Stimulated activated memory B cell treated with anti-CD40 and anti-IgM and Interleukin-4, amounts not matched to agents 10 μg/mL and 1 μg/mL and 100 μg/mL, for 72 hours (primary cell): ENCODE data around the gene BHLHE41.

Source experiments
- ATAC-seq: fragments of 150-1000 bp; cut with Tn5 transposase; 2 replicates; pipeline ENCODE4 v1.10.0; 2021
- H3K27ac Mint-ChIP-seq: one replicate; pipeline ENCODE4 v1.8.0; 2022; ENCODE audit warnings: mild to moderate bottlenecking, mixed read lengths
- H3K27me3 Mint-ChIP-seq: one replicate; pipeline ENCODE4 v1.8.0; 2022; ENCODE audit warnings: mixed read lengths
- H3K36me3 Mint-ChIP-seq: one replicate; pipeline ENCODE4 v1.8.0; 2022; ENCODE audit warnings: mixed read lengths
- H3K4me1 Mint-ChIP-seq: one replicate; pipeline ENCODE4 v1.8.0; 2022; ENCODE audit warnings: mixed read lengths
- H3K4me3 Mint-ChIP-seq: one replicate; pipeline ENCODE4 v1.8.0; 2022; ENCODE audit warnings: mild to moderate bottlenecking, moderate library complexity, mixed read lengths
- H3K9me3 Mint-ChIP-seq: one replicate; pipeline ENCODE4 v1.8.0; 2022; ENCODE audit warnings: mixed read lengths

Gene BHLHE41

GRCh38 chr12:26112703-26113147, 12.1 kb downstream of the BHLHE41 start:
- H3K4me3 Mint-ChIP-seq, result peak overlapping the region; percentile 2
- H3K9me3 Mint-ChIP-seq, result no peaks in the 10 kb centered on the region
- no peak for ATAC-seq
- no peaks in the 10 kb centered on the region for H3K36me3 Mint-ChIP-seq
- H3K4me1 Mint-ChIP-seq, result peaks cover 42% of the 10 kb centered on the region
- H3K27me3 Mint-ChIP-seq, result no peaks in the 10 kb centered on the region
- peak overlapping the region; percentile 92 for H3K27ac Mint-ChIP-seq

DNA sequence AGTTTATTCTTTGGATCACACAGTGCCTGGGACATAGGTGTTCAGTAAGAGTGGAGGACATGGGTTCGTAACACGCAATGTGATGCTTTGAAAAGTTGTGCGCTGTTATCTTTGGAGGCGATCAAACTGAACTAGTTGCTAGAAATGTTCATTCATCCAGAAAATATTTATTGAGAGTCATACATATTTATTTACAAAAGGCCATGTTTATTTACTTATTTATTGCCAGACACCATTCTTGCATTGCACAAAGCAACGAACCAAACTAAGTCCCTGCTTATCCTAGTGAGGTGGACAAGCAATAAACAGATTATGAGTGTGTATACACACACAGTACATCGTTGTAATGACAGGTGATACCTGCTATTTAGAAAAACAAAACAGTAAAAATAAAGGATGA, 12.6 kb downstream of the BHLHE41 start:
- ATAC-seq, result no peak
- no peaks in the 10 kb centered on the region for H3K27me3 Mint-ChIP-seq
- H3K36me3 Mint-ChIP-seq, result no peaks in the 10 kb centered on the region
- no peaks in the 10 kb centered on the region for H3K9me3 Mint-ChIP-seq
- no peak overlapping the region for H3K4me3 Mint-ChIP-seq
- H3K27ac Mint-ChIP-seq, result no peak overlapping the region
- H3K4me1 Mint-ChIP-seq, result peaks cover 37% of the 10 kb centered on the region

DNA sequence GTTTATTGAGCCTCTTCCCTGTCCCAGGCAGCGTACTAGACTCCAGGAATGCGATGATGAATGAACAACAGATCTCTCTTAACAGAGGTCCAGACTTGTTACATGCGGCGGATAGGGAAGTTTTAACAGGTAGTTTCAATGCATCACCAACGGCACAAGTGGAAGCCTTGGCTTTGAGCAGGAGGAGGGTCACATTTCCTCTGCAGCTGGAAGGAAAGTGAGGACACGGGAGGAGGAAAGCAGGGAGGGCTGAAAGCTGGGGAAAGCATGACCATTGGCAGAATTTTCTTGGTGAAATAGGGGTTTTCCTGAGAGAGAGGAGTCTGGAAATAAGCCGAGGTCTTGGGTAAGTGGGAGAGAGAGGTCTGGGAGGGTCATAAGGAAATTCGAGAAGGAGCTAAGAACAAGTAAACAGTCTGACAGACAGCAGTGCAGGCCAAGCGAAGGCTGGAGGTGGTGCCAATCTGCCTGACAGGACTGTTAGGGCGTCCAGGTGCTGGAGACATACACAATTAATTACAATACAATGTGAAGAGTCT, 15.4 kb downstream of the BHLHE41 start:
- Mint-ChIP-seq H3K9me3 (no peaks in the 10 kb centered on the region), H3K36me3 (no peaks in the 10 kb centered on the region), H3K27me3 (no peaks in the 10 kb centered on the region), H3K4me3 (no peak overlapping the region), H3K27ac (peak overlapping the region; percentile 5), H3K4me1 (peaks cover 22% of the 10 kb centered on the region)
- ATAC-seq, result no peak

DNA sequence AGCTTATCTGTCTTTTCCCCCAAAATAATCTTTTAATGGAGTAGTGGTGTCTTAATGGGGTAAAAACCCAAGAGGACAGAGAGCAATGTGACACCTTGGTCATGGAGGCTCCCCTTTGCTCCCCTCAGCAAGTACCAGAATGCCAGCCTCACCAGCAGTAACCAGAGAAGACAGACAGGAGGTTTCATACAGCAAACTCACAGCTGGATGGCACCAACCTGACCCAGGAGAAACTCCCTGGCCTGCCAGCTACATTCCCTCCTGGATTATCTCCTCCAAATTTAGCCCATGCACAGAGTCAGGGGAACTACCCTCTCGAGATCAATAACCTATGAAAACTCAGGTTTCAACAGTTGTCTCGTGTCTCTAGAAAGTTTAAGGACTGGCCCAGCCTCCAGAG, 15.9 kb downstream of the BHLHE41 start:
- Mint-ChIP-seq H3K4me3 (no peak overlapping the region), H3K27ac (peak overlapping the region; percentile 5), H3K27me3 (no peaks in the 10 kb centered on the region), H3K9me3 (no peaks in the 10 kb centered on the region), H3K36me3 (no peaks in the 10 kb centered on the region), H3K4me1 (peaks cover 18% of the 10 kb centered on the region)
- ATAC-seq, result no peak

GRCh38 chr12:26106347-26106746, 18.5 kb downstream of the BHLHE41 start:
- Mint-ChIP-seq H3K27me3 (no peaks in the 10 kb centered on the region), H3K27ac (no peak overlapping the region), H3K9me3 (no peaks in the 10 kb centered on the region)

DNA sequence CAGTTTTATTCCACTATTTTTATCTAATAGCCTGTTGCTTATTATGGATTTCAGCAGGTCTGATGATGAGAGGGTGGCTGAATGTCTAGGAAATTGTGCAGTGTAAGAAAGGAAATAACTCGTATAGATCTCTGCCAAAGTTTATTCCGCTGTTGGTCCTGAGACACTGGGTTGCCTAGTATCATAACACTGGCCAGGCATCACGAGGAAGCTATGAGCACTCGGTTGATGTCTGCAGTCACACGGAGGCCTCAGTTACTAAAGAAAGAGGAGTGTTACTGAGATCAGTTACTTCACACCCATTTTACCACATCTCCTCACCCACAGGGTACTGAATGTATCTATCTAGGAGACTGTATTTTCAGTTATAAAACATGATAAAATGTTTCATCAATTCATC, 21.9 kb downstream of the BHLHE41 start:
- H3K4me3 Mint-ChIP-seq, result no peak overlapping the region
- H3K36me3 Mint-ChIP-seq, result no peaks in the 10 kb centered on the region
- no peak for ATAC-seq
- no peaks in the 10 kb centered on the region for H3K9me3 Mint-ChIP-seq
- H3K27ac Mint-ChIP-seq, result no peak overlapping the region
- H3K4me1 Mint-ChIP-seq, result no peaks in the 10 kb centered on the region
- no peaks in the 10 kb centered on the region for H3K27me3 Mint-ChIP-seq

More at GRCh38 chr12:26106347-26106746, 18.5 kb downstream of the BHLHE41 start:
- H3K4me3 Mint-ChIP-seq, result no peak overlapping the region
- no peaks in the 10 kb centered on the region for H3K36me3 Mint-ChIP-seq
- H3K4me1 Mint-ChIP-seq, result no peaks in the 10 kb centered on the region
- ATAC-seq, result no peak

DNA sequence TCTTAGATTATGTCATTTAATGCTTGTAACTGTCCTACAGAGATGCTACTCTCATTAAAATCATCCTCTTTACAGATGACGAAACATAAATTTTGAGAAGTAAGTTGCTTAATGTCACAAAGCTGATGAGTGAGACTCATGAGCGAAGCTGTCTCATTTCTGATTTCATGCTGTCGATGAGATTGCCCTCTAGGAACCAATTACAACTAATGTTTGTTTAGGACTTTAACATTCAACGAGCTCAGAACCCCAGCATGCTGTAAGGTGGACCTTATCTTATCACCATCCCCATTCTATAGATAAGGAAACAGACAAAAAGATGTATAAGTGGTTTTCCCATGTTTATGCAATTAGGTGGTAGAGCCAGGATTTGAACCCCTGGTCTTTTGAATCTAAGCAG, 23.1 kb downstream of the BHLHE41 start:
- Mint-ChIP-seq H3K36me3 (no peaks in the 10 kb centered on the region), H3K4me1 (no peaks in the 10 kb centered on the region), H3K4me3 (no peak overlapping the region), H3K27me3 (no peaks in the 10 kb centered on the region), H3K27ac (no peak overlapping the region), H3K9me3 (no peaks in the 10 kb centered on the region)
- ATAC-seq, result no peak

- H3K27me3 Mint-ChIP-seq, result no peaks in the 10 kb centered on the region
- ATAC-seq, result no peak
- no peak overlapping the region for H3K27ac Mint-ChIP-seq
- no peaks in the 10 kb centered on the region for H3K4me1 Mint-ChIP-seq
- no peaks in the 10 kb centered on the region for H3K36me3 Mint-ChIP-seq
- no peak overlapping the region for H3K4me3 Mint-ChIP-seq
- H3K9me3 Mint-ChIP-seq, result no peaks in the 10 kb centered on the region
Observed at GRCh38 chr12:26101350-26101734, 23.5 kb downstream of the BHLHE41 start.

DNA sequence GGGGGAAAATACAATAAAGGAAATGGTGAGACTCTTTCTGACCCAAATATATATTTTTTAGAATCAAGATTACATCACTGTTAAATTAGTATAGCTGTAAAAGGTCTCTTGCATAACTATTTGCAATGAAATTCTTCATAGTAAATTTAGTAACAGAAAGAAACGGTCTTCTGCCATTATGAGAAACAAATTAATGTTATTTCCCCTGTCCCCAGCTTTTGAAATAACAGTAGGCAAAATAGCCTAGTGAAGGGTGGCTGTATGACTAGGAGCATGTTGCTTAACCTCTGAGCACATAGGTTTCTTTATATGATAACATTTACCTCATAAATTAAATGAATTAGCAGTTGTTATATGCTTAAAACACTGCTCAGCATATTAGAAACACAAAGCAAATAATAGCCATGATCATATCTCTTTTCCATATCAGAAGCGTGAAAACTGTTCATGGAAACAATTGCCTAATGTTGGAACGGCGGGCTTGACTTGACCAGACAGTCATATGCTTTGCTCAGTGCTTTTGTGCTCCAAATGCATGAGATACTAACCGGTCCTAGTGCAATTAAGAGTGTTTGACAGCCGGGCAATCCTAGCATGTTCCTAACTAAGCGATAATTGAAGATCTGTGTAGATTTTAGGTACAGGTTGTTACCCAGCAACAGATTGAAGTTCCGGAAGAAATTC, 24.0 kb downstream of the BHLHE41 start:
- Mint-ChIP-seq H3K4me3 (no peak overlapping the region), H3K9me3 (no peaks in the 10 kb centered on the region), H3K27ac (no peak overlapping the region), H3K36me3 (no peaks in the 10 kb centered on the region), H3K27me3 (no peaks in the 10 kb centered on the region), H3K4me1 (no peaks in the 10 kb centered on the region)
- no peak for ATAC-seq

GRCh38 chr12:26097046-26097878, 27.6 kb downstream of the BHLHE41 start:
- no peaks in the 10 kb centered on the region for H3K9me3 Mint-ChIP-seq
- no peak overlapping the region for H3K27ac Mint-ChIP-seq
- peak; percentile 78 for ATAC-seq
- H3K27me3 Mint-ChIP-seq, result no peaks in the 10 kb centered on the region
- no peak overlapping the region for H3K4me3 Mint-ChIP-seq
- H3K36me3 Mint-ChIP-seq, result no peaks in the 10 kb centered on the region
- no peaks in the 10 kb centered on the region for H3K4me1 Mint-ChIP-seq

DNA sequence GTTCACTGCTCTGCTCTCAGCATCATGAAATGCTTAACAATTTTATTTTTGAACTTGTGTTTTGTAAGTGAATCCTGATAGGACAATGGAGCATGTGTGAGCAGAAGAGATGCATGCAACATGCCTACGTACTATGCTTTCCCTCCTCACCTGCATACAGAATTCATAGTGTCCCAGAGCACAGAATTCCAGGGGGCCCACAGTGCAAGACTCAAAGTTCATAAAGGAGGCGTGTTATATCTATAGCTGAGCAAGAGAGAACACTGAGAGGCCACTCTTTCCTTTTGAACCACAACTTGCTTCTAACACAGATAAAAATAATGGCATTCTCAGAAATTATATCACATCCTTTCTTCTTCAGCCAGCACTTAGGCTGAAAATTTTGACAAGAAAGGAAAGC, 28.8 kb downstream of the BHLHE41 start:
- Mint-ChIP-seq H3K9me3 (no peaks in the 10 kb centered on the region), H3K4me3 (no peak overlapping the region), H3K4me1 (no peaks in the 10 kb centered on the region), H3K36me3 (no peaks in the 10 kb centered on the region), H3K27ac (no peak overlapping the region), H3K27me3 (no peaks in the 10 kb centered on the region)
- ATAC-seq, result no peak

DNA sequence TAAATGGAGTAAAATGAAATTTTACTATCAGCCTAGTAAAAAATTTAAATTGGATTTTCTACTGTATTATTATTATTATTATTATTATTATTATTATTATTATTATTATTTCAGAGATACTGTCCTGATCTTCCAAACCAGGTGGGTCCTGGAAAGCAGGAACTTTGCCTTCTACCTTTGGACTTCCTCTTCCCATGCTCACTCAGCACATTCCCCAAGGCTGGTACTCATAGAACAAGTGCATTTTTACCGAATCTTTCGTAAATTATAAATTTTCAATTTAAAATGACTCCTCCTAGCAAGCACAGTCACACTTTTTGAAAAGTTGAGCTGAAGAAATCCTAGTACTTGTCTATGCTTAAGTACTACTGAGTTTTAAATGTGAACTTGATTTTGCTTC, 29.7 kb downstream of the BHLHE41 start:
- Mint-ChIP-seq H3K36me3 (no peaks in the 10 kb centered on the region), H3K4me1 (no peaks in the 10 kb centered on the region), H3K4me3 (no peak overlapping the region), H3K27ac (no peak overlapping the region), H3K9me3 (no peaks in the 10 kb centered on the region), H3K27me3 (no peaks in the 10 kb centered on the region)
- ATAC-seq, result no peak

DNA sequence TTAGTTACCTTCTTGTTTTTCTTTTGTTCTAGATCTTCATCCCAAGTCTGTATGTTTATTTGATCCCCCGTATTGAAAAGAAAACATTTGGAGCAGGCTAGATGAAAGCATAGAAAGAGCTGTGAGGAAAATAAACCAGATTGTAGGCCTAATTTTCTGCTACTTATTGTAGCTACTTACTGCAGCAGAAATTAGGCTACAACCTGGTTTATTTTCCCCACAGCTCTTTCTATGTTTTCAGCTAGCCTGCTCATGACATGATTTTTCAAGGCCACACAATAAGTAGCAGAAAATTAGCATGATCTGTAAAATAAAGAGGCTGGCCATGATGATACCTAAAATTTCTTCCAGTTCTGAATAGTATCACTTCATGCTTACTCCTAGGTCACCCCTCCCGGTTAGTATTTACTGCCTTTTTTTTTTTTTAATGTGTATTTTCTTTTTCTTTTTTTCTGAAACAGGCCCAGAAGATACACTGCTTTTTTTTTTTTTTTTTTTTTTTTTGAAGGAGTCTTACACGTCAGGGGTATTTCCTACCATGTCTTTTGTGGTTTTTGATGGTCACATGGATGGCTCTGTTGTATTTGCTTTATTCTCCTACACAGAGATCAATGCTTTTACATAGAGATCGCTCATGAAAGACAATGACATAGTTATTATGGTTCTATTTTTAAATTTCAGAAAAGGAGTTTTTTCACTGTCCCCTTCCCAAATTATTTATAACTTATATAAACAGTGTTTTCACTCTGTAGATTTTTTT, 32.3 kb downstream of the BHLHE41 start:
- Mint-ChIP-seq H3K27ac (no peak overlapping the region), H3K4me1 (peaks cover 9% of the 10 kb centered on the region), H3K9me3 (no peaks in the 10 kb centered on the region), H3K36me3 (no peaks in the 10 kb centered on the region), H3K27me3 (no peaks in the 10 kb centered on the region), H3K4me3 (no peak overlapping the region)
- ATAC-seq, result no peak

- no peak for ATAC-seq
- no peak overlapping the region for H3K27ac Mint-ChIP-seq
- H3K9me3 Mint-ChIP-seq, result no peaks in the 10 kb centered on the region
- peaks cover 9% of the 10 kb centered on the region for H3K4me1 Mint-ChIP-seq
- no peak overlapping the region for H3K4me3 Mint-ChIP-seq
- no peaks in the 10 kb centered on the region for H3K27me3 Mint-ChIP-seq
- no peaks in the 10 kb centered on the region for H3K36me3 Mint-ChIP-seq
Observed at GRCh38 chr12:26091822-26092221, 33.0 kb downstream of the BHLHE41 start.

DNA sequence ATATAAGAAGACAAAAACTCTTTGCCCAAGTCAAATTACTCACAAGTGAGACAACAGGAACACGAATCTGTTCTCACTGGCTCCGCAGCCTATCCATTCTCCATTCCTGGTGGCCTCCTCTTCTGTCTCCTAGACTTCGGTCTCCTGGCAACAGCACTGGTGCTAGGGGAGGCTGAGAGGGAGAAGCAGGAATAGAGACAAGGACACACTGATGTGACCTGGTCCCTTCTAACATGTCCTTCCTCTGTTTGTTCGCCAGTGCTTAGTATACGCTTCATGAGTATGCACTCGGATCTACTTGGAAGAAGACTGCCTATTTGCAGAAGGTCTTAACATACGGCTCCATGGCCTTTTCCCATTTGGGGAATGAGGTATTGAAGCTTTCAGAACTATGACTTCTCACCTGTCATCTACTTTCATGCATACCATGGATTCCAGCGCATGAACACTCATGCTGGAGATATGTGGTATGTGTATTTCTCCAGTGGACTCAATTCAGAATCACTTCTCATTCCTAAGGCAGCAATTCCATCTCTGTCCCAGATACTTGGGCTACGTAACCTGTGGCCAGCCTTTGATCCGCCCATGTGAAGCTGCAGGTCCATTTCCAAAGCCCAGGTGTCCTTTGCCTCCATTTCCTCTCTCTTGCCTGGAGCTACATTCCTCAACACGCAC, 33.9 kb downstream of the BHLHE41 start:
- Mint-ChIP-seq H3K9me3 (no peaks in the 10 kb centered on the region), H3K36me3 (no peaks in the 10 kb centered on the region), H3K4me3 (no peak overlapping the region), H3K4me1 (peaks cover 9% of the 10 kb centered on the region), H3K27me3 (no peaks in the 10 kb centered on the region), H3K27ac (no peak overlapping the region)
- no peak for ATAC-seq
